Suprapubic skin (tissue), 3 donors: ENCODE results near the gene FRMD4A.

ENCODE experiments used
- CTCF ChIP-seq, 2 donors: fragments of 200-600 bp in 1 of 2; fragments of 450-650 bp in 1 of 2; sonication (generic) in 1 of 2; IDR thresholded peaks; one replicate each; pipeline ENCODE4 v1.5.1; 2016 to 2019; ENCODE audit warnings: antibody characterized with exemption in 2 of 2, mild to moderate bottlenecking in 1 of 2, moderate library complexity in 1 of 2
- EP300 ChIP-seq: sonication (generic); formaldehyde crosslinking; IDR thresholded peaks from one replicate; pipeline ENCODE4 v1.6.1; 2017; ENCODE audit warnings: antibody characterized with exemption

GRCh38 chr10:13813550-13813949, 517.2 kb downstream of the FRMD4A start:
- no peak for TF ChIP-seq CTCF (IDR thresholded peaks at IDR 0.05)
- TF ChIP-seq EP300: no peak
